ENCODE data around the gene CHID1.

Gene CHID1

GRCh38 chr11:888310-889212 is 22.0 kb downstream of the CHID1 start:
- no peak for DNase-seq (ENCODE audit: low read depth, low spot score)

DNA sequence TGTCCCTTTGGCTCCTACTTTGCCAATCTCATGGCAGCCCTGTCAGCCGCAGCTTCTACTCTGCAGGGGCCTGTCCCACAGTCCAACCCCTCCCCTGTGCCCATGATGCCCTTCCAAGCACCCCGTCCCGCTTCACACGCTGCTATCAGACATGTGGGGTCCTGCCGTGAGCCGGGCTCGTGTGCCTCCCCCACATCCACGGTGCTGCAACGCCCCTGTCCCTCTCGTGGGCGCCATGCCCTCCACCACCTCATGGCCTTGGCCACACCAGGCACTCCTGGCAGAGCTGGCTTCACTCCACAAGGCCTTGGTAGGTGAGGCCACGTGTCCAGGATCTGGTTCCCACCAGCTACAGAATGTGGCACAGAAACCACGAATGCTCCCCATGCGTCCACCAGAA is 23.0 kb downstream of the CHID1 start:
- DNase-seq (ENCODE audit: low read depth, low spot score), result no peak

DNA sequence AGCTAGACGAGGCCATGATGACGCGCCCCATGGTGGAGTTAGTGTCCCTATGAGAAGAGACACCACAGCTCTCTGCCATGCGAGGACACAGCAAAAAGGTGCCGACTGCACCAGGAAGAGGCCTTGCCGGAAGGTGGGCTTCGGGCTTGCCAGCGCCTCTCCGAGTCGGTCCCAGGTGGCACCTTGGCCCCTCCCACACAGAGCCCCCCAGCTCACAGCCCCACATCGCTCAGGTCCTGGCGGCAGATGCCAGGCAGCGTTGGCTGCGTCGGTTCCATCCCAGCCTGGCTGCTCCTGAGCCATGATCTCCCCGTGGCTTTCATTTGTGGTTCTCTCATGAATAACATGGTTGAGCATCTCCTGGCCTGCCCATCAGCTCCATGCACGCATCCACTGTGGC is 24.0 kb downstream of the CHID1 start:
- DNase-seq (ENCODE audit: low read depth, low spot score), result no peak

GRCh38 chr11:884578-885070 is 26.0 kb downstream of the CHID1 start:
- no peak for DNase-seq (ENCODE audit: low read depth, low spot score)

DNA sequence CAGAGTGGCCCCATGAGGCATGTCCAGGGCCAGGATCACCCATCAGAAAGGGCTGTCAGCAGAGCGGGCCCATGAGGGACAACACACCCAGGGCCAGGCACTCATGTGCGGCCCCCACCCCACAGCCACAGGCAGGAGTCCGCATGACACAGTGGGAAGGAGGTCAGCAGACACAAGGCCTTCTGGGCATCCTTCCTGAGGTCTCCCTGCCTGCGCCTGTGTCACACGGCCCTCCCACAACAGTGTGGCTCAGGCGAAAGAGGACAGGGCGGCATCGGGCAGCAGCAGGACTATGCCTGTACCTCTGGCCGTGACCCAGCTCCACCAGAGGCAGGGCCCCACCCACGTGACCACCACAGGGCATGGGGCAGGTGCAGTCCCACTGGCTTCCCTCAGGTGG is 27.1 kb downstream of the CHID1 start:
- no peak for DNase-seq (ENCODE audit: low read depth, low spot score)

DNA sequence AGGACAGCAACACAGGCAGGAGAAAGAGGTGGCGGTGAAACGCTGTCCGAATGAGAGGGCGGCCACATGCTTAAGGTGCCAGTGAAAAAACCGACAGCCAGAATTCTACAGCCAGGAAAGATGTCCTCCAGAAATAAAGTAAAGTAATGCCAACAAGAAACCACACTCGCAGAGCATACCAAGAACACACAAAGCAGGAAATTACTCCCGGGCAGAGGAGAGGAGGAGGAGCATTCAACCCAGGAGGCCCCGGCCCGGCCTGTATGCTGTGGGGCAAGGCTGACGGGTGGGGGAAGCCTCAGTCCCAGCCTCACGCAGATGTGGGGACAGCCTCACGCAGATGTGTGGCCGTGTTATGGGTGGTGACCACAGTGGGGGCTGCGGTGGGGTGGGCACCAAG is 28.0 kb downstream of the CHID1 start:
- no peak for DNase-seq (ENCODE audit: low read depth, low spot score)

DNA sequence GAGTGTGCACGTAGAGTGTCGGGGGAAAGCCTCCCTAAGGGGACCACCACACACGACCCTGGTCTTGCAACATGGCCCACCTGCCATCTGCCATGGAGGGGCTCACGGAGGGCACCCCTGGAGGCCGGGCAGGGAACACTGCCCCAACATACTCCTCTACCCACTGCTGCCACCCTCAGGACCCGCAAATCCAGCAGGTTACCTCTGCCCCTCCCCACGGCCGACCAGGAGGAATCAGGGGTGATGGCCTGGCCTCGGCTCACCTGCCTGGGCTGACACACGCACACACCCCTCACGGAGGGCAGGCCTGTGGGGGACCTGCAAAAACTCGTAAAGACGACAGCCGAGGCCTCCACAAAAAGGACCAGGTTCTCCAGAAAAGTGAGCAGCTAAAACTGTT is 30.2 kb downstream of the CHID1 start:
- DNase-seq (ENCODE audit: low read depth, low spot score), result no peak

DNA sequence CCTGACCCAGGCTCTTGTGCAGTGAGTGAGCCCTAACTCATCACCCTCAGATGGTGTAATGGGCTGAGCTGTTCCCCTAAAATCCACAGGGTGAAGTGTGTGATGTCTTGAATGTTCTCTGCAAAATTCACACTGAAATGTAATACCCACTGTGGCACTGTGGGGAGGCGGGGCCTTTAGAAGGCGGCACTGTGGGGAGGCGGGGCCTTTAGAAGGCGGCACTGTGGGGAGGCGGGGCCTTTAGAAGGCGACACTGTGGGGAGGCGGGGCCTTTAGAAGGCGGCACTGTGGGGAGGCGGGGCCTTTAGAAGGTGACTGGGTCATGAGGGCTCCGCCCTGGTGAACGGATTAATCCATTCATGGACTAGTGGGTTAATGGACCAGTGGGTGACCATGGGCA is 33.0 kb downstream of the CHID1 start:
- DNase-seq (ENCODE audit: low read depth, low spot score), result peak; percentile 64

- DNase-seq (ENCODE audit: low read depth, low spot score), result no peak
Observed at GRCh38 chr11:876545-876944, 34.1 kb downstream of the CHID1 start.

- DNase-seq (ENCODE audit: low read depth, low spot score), result no peak
Observed at GRCh38 chr11:875769-876301, 34.8 kb downstream of the CHID1 start.

DNA sequence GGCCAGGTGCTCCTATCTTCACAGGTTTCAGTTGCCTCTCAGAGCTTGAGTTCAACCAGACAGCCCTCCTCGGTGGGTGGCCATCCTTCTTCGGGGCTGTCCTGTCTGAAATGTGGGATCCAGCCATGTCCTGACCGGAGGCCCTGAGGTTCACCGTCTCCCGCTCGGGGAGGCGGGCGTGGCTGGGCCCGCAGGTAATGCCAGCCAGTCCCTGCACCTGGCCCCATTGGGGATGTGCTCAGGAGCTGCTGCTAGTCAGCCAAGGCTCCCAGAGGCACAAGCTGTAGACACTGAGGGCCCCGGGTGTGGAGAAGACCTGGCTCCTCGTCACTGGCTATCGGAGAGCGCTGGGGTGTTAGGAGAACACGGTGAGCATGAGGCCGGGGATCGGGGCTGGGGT is 35.4 kb downstream of the CHID1 start:
- DNase-seq (ENCODE audit: low read depth, low spot score), result no peak

DNA sequence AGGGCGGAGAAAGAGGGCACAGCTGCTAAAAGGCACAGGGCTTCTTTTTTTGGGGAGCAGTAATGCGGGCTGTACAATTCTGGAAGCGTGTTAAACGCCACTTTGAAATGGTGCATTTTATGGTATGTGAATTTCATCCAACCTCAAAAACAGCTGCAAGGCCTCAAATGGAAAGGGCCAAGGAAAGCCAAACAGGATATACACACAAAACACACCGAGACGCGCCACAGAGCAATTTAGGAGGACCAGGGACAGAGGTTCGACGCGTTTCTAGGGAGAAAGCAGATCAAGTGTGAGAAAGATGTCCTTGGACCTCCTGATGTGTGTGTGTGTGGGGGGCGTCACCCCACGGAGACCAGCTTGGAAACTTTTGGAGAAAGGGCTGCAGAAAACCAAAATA is 36.9 kb downstream of the CHID1 start:
- no peak for DNase-seq (ENCODE audit: low read depth, low spot score)

- no peak for DNase-seq (ENCODE audit: low read depth, low spot score)
Observed at GRCh38 chr11:872799-873198, 37.8 kb downstream of the CHID1 start.

DNA sequence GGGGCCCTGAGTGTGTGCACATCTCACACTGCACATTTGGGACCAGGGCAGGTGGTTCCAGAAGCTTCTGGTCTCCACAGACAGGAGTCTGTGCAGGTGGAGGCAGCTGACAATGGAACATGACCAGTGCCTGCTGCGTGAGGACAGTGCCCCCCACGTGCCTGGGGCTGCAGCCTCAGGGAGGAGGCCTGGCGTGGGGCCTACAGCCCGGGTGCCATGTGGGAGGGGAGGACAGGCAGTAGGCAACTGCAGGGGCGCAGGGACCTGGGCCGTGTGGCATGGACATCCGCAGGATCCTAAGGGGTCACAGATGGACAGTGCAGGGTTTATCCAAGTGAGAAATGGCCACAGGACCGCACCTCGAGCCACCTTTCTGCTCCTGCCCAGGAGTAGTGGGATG is 39.1 kb downstream of the CHID1 start:
- no peak for DNase-seq (ENCODE audit: low read depth, low spot score)

- no peak for DNase-seq (ENCODE audit: low read depth, low spot score)
Observed at GRCh38 chr11:870418-870817, 40.2 kb downstream of the CHID1 start.

- peak; percentile 55 for DNase-seq (ENCODE audit: low read depth, low spot score)
Observed at GRCh38 chr11:870127-870413, 40.5 kb downstream of the CHID1 start.

DNA sequence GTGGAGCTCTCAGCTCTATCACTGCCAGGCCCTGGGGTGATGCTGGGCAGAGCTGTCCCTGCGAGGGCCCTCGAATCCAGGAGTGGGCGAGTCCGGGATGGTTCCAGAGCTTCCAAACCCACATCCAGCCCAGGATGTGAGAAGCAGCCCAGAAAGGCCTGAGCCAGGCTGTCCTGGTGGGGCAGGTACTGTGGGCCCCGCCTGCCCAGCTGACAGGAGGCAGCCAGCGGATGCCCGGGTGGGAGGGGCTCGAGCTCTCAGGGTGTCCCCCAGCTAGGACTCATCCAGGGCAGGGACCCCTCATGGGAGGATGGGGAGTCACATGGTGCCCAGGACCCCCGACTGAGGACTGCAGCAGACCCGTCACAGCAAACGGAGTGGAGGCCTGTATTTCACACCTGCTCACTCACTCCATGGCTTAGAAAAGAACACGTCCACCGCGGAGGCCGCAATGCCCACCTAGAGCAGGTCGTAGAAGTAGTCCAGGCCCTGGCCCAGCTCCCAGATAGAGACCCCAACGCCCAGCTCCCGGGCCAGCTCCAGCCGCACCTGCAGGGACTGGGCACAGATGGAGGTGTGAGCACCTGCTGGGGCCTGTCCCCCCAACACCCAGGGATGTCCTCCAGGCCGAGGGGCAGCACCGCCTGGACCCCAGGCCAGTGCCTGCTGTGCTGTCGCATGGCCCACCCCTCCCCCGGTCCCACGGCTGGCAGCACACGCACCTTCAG is 41.0 kb downstream of the CHID1 start:
- DNase-seq (ENCODE audit: low read depth, low spot score), result no peak

GRCh38 chr11:868802-869201 is 41.8 kb downstream of the CHID1 start:
- DNase-seq (ENCODE audit: low read depth, low spot score), result no peak

- no peak for DNase-seq (ENCODE audit: low read depth, low spot score)
Observed at GRCh38 chr11:868394-868793, 42.2 kb downstream of the CHID1 start.

GRCh38 chr11:867856-868358 is 42.7 kb downstream of the CHID1 start:
- no peak for DNase-seq (ENCODE audit: low read depth, low spot score)

GRCh38 chr11:866481-866880 is 44.1 kb downstream of the CHID1 start:
- DNase-seq (ENCODE audit: low read depth, low spot score), result no peak
